ENCODE measurements around the gene WDR83.

DNA sequence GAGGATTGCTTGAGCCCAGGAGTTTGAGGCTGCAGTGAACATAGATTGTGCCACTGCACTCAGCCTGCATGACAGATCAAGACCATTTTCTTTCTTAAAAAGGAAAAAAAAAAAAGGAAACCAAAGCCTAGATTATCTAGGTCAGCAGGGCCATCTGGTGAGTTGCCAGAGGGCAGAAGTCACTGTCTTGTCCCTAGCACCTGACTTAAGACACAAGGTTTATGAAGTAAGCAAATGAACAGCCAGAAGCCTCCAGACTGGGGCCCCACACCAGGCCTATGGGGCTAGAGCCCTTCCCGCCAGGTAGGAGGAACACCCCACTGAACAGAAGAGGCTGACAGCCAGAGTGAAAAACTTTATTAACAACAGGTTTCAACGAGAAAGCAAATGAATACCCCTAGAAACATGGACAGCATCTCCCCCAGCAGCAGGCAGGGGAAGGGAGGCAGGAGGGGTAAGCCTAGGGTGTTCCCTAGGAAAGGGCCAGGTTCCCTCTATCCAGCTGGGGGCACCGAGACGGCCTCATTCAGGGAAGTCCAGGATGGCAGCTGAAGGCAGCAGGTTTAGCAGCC lies 1.2 kb downstream of the WDR83 start:
- TF ChIP-seq EZH2phosphoT487 (IDR thresholded peaks at IDR 0.05; ENCODE audit: borderline replicate concordance, low read length) (no peak), CTCF (IDR thresholded peaks at IDR 0.05; ENCODE audit: low read depth, low read length, poor library complexity, severe bottlenecking) (no peak)

All from DOHH2 (cell line).